Activated naive CD4-positive, alpha-beta T cell (primary cell): ENCODE data around the gene DTD1.

ENCODE experiments used
- DNase-seq, 4 experiments: peaks; one replicate each; lab custom pipeline; 2025; lab: John Stamatoyannopoulos, UW

DTD1 gene, protein sequence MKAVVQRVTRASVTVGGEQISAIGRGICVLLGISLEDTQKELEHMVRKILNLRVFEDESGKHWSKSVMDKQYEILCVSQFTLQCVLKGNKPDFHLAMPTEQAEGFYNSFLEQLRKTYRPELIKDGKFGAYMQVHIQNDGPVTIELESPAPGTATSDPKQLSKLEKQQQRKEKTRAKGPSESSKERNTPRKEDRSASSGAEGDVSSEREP

DNA sequence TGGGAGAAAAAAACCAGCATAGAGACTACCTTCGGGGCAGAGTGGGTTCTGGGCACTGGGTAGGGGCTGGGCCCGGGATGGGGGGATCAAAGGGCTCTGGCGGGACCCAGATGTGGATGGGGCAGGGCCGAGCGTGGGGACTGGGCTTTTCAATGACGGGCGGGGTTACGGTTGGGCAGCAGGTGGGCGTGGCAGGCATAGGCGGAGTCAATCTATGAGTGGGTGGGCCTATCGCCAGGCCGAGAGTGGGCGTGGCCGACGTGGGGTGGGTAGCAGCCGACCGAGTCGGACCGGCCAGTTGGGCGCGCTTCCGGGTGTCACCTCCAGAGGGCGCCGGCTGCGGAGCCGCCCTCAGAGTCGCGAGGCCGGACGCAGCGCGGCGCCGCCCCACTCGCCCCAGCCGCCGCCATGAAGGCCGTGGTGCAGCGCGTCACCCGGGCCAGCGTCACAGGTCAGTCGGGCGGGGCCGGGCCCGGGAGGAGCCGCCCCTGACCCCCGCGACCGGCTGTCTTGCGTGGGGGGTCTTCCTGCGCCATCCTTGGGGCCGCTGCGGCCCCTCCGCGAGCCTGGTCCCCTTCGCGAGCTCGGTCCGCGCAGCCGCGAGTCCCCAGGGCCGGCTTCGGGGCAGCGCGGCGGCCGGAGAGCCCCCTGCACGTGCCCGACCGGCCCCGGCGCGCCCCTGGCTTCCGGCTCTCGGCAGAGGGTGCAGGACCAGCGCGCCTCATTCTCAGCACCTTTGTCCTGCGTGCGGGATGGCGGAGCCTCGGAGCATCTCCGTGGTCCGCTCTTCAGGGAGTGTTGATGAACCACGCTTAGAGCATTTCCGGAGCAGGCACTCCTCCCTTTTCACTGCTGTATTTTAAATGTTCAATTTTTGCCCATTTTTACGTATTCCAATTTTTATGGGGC lies at the start of gene DTD1:
TSS of gene DTD1 (plus strand) at position 390 of the 909 bp plus-strand sequence. CDS start at position 409, 19 bp downstream.
- DNase-seq = peak; percentile 55 to 62 (median 56)

DNA sequence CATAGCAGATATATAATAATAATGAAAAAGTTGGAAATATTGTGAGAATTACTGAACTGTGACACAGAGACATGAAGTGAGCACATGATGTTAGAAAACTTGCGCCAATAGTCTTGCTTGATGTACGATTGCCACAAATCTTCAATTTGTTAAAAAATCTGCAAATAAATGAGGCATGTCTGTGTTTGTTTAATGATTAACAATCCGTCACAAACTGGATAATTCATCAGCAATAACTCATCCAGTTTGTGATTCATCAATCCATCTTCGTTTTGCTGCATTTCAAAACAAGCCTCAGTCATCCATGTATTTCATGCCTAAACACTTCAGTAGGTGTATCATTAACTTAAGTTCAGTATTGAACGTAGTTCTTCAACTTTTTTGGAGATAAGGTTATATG lies 46.1 kb upstream of the DTD1 start:
- DNase-seq = no peak

DNA sequence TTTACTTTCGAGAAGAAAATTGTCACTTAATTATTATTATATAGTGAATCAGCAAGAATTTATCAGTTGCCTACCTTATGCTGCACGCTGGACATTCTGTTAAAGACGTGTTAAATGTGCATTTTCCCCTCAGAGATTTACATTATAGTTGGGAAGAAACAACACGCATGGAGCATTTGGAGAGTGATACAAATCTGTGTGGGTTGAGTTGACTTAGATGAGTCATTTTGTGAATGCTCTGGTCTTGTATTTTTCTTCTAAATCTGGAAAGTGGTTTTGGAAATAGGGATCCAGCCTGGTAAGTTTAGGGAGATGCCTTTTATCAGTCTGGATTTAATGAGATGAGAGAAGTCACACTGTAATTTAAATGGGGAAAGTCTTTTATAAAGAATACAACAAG lies 44.6 kb upstream of the DTD1 start:
- no peak for DNase-seq

DNA sequence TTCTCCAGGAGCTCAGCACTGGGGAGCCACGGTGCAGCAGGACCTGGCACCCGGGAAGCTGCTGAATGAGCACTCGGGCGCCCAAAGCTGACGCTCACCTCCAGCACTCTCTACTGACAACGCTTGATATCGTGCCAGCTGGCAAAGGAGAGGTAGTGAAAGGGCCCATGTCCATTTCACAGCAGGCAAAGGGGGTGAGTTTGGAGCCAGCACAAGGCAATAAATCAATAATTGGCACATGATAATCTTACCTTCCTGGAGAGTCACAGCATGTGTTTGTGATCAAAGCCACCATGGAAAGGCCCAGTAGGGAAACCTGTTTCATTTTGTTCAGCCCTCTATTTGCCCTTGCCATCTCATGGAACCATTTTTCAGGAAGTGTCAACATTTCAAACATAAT lies 43.9 kb upstream of the DTD1 start:
- DNase-seq = no peak

DNA sequence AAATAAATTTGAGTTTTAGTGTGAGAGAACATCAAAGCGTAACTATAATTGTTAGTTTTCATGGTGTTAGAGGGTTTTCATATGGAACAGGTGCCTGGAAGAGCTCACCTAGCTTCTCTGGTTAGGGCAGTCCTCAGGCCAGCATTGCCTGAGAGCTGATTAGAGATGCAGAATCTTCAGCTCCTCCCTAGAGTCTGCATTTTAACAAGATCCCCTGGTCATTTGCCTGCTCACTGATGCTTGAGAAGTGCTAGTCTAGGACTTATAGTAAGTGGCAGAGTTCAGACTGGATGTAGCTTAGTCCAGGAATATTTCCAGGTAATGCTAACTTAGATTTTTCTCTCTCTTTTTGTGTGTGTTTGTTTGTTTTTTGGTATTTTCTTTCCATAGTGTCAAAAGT lies 42.3 kb upstream of the DTD1 start:
- DNase-seq = no peak

DNA sequence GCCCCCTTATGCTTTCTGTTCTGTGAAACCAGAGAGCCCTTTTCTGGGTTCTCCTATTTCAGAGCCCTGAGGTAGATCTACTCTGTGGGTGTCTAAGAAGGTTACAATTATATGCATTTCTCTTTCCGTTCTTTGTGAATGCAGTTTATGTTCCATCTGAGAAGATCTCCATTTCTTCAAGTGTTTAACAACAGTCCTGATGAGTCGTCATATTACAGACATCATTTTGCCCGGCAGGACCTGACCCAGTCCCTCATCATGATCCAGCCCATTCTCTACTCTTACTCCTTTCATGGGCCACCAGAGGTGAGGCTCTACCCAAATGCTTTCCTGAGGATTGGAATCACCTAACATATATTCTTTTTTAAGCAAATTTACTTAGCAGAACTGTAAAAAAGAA lies 39.4 kb upstream of the DTD1 start:
- no peak for DNase-seq

DNA sequence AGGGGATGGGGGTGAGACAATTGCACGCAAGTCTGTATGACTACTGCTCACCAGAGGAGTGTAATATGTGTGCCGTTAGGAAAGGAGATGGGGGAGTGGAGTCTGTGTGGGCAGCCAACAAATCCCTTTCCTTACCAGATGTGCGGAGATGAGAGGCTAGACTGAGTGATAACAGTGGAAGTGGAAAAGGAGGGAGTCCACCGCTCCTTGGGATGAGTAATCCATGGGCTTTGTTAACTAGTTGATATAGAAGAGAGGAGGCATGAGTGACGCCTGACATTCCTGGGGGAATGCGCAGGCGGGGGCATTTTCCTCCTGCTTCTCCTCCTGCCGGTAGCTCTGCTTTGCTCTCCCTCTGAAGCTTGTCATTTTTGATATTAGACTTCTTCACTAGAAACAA lies 34.1 kb upstream of the DTD1 start:
- no peak for DNase-seq

DNA sequence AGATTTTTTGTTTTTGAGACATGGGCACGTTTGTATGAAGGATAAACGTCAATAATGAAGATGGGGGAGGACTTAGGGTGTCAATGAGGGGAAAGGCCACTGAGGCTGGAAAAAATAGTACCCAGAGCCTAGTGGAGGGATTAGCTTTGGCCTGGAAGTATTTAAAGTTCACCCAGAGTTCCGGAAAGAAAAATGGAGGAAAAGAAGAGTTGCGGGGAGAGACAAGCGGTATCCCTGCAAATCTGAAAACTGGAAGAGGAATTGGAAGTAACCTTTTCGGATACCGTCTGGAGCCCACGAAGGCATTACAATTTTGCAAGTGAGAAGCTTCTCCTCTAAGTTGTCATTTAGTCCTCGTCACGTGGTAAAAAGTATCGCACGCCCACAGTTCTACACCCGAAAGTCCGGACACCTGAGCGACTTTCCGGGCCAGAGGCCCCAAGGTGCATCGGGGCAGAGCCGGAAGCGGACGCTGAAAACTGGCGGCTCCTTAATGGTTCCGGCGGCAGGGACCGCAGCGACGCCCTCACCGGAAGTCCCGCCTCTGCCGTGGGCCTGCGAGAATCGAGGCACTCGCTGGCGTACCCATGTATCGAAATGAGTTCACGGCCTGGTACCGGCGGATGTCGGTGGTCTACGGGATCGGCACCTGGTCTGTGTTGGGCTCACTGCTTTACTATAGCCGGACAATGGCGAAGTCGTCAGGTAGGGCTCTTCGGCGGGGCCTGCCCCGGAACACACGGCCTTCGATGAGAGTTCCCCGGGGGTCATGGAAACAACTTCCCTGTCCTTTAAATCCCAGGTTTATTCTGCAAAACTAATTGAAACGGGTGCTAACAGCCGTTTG lies 20.7 kb upstream of the DTD1 start, which contains the start of gene SMIM26:
TSS of gene SMIM26 (plus strand) at position 541 of the 847 bp plus-strand sequence. CDS start at position 588, 47 bp downstream.
- DNase-seq = peak; percentile 78 to 93 (median 87)

DNA sequence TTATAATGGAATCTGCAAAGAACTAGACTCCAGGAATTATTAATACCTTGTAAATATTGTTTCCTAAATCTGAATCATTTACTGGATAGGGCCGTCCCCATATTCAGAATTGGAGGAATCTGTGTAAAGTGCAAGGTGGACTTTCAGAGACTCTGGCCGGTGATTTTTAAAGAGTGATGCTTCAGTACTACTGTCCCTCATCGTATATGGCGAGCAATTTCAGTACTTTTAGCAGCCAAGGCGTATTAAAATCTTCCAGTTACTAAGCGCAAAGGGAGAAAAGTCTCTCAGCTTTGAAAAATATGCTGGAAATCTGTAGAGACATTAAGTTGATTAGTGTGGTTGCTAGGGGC lies 20.1 kb upstream of the DTD1 start:
- DNase-seq = no peak

DNA sequence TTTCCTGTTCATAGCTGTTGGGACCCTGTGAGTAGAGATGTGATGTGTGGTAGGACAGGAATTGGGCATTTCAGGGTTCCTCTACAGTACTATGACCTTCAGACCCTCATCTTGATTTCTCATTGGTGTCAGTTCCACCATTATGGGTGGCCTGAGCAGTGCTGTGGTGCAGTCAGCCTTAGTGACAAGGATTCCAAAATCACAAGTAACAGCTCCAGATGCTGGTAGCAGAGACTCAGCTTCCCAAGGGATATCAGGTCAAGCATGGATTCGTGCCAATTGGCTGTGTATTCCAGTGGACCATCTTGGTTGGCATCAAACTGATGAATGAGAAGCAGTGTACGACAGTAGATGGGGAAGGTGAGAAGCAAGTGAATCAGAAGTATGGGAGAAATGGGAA lies 16.8 kb upstream of the DTD1 start:
- DNase-seq = no peak

DNA sequence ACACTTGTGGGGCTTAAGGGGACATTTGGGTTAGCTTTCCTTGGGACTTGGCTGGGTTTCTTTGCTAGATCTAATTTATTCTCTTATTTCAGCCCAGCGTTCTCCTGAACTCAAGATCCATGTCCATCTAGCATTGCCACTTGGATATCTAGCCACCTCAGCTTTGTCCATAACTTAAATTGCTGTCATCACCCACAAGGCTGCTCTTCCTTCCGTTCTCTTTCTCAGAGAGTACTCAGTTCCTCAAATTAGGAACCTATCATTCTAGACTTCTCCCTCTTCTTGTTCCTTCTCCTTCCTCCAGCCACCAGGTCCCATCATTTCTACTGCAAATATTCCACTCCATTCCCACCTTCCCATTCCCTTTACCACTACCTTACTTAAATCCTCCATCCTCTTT lies 16.3 kb upstream of the DTD1 start:
- no peak for DNase-seq

DNA sequence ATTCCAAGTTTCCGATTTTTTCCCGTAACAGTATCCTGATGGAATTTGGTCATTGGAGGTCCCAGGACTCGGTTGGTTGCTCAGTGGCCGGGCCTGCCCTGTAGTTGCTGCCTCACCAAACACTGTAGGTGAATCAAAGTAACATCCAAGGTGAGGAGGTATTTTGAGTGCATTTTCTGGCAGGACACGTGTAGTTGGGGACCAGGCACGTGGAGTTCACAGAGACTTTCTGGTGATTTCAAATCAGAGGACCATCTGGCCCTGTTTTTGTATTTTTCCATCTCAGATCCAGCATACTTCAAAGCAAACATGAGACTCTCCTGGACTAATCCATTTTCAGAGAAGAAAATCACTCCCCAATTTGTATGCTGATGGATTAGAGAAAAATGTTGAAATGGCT lies 9.9 kb upstream of the DTD1 start:
- no peak for DNase-seq

DNA sequence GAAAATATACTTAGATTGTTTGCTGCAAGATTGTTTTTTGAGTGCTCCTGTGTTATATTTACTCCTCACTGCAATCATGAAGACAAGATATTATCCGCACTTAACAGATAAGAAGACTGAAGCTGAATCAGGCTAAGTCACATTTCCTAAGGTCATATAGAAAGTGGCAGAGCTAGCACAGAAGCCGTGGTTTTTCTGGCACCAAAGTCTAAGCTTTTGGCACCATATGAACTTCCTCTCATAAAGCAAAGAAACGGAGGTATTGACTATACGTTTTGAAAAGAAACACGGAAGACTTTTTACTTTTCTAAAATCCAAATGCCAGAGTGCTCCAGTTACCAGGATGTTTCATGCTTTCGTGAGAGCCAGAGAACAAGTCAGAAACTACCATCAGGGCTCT lies 9.3 kb upstream of the DTD1 start:
- DNase-seq = no peak

DNA sequence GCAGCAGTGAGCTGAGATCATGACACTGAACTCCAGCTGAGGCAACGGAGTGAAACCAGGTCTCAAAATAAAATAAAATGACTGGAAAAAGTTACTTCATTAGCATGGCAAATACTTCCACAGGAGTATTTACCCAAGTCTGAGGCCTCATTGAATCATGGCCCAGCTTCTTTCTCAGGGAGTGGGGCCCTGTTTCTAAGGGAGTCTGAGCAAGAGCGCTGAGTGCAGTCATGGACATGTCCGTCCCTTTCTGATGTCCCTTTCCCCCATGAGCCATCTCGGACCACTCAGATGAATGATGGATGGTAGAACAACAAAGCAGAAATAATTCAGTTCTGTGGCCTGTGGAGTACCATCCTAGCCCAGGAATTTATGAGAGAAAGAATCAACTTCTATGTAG lies 7.8 kb upstream of the DTD1 start:
- no peak for DNase-seq

DNA sequence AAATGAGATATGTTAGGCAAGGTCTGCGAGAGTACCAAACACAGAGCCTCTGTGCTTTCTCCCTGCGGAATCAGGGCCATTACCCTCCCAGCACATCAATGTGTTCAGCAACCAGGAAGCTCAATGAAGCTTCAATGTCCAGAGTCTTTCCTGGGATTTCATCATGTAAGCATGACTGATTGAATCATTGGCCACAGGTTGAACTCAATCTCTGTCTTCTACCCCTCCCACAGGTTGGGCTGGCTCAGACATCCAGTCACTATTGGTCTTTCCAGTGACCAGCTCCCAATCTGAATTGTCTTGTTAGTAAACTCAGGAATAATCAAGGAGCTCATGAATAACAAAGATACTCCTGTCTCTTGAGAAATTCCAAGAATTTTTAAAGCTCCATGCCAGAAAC lies 2.7 kb upstream of the DTD1 start:
- no peak for DNase-seq

DNA sequence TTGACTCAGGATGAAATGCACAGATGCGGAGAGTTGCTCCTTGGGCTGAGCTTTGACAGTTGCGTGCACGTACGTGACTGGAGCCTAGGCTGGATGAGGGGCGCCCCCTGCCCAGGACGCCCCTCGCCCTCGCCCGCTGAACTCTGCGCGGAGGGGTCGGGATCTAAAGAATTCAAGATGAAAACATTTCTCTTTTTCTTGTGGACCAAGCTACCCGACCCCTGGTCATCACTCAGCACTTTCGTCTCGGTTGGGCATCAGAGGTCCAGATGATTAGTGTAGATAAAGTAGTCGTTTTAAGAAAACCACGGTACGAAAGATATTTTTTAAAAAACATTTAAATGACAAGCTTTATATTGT lies 700 bp downstream of the DTD1 start:
- no peak for DNase-seq

DNA sequence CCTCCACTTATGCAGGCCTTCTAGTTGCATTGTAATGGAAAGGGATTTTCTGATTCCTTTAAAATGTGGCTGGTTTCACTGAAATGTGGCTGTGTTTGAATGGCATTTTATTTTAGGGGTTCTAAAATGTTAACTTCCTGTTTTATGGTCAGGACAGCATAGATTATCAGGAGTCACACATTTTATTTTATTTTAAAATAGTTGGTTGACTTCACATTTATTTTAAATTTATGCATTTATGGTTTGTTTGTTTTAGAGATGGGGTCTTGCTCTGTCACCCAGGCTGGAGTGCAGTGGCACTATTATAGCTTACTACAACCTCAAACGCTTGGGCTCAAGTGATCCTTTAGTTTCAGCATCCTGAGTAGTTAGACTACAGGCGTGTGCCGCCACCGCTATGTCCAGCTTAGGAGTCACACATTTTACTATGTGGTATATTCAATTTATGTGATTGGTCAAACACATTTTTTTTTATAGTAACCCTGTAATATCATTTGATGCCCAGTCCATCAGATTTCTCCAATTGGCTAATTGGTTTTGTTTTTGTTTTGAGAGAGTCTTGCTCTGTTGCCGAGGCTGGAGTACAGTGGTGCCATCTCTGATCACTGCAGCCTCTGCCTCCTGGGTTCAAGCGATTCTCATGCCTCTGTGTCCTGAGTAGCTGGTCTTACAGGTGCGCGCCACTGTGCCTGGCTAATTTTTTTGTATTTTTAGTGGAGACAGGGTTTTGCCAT lies 2.3 kb downstream of the DTD1 start:
- no peak for DNase-seq

DNA sequence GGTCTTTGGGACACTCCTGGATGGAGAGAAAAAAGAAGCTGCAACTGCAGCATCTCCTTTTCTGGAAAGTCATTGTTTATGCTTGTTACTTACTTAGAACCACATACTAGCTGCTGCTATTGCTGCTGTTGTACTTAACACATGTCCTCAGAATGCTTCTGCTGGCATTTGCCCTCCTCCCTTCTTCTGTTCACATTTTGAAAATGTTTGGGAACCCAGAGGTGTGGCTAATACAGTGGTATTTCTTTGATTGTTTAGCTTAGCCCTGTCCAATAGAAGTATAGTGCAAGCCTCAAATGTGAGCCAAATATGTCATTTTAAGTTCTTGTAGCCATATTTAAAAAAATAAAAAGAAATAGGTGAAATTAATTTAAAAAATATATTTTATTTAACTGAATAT lies 8.4 kb downstream of the DTD1 start:
- no peak for DNase-seq

DNA sequence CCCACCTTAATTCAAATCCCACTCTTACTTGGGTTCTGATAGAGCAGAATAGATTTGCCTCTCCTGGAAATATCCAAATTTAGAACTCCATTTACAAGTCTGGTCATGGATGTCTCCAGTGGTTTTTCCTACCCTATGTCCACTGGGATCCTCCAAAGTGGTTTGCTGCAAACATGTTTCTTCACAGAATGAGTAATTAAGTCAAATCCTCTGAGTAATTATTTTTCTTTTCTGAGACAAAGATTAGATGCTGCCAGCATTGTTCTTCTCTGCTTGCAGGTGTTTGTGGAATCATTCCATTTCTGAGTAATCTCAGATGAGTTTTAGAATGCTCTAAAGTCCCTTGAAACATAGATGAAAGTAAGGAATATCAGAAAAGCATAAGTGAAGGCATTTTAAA lies 21.9 kb downstream of the DTD1 start:
- no peak for DNase-seq

DNA sequence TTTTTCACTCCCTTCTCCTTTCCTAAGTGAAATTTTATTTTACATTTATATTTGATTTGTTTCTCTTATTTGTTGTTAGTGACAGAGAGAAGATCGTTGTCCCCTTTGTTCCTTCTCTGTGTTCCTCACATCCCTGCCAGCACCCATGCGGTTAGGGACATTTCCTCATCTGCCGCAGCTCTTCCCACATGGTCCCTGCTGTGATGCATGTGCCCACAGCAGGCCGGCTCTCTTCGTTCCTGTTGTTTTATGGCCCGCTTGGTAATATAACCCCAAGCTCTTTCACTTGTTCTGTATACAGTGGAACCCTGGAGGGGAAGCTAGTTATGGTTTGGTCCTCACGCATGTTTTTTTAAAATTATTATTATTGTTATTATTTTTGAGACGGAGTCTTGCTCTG lies 23.6 kb downstream of the DTD1 start:
- DNase-seq = no peak

DNA sequence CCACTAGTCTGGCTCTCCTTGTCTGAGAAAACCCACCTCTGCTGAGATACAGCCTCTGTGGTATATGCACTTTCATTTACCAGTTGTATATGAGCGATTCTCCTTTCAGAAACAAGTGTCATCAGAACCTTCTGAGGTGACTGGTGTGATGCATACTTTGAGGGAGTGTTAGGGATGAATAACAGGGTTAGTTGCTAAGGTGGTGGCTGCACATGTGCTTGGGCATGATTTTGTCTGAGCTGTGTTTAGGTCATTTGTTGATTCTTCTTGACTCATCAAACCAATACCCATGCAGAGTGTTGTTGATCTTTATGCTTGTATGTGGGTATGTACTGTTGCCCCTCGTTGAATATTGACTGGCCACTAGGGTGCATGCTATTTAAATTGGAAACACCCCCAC lies 25.7 kb downstream of the DTD1 start:
- no peak for DNase-seq

DNA sequence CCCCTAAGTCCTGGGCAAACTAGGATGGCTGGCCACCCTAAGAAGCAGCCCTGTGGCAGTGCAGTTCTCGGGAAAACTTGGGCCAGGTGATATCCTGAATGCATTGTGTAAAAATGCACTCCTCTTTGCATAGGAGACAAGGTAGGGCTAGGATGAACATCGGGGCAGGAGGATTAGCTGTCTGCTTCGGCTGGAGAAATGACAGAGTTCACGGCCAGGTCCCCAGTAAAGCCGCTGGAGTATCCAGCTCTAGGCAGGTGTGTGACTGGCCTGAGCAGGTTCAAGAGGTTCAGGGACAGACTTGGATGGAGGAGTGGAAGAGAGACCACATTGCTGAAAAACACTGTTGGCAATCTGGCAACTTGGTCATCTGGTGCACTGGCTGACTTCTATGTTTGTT lies 26.4 kb downstream of the DTD1 start:
- no peak for DNase-seq
